Panc1 (cell line): ENCODE measurements around the gene MAPK14.

ENCODE experiments used
- CTCF ChIP-seq: fragments of 450-650 bp; IDR thresholded peaks from 2 replicates; pipeline ENCODE4 v1.5.1; 2017; ENCODE audit warnings: mild to moderate bottlenecking
- POLR2AphosphoS5 ChIP-seq: IDR thresholded peaks from 2 replicates; pipeline ENCODE4 v1.6.1; 2012; ENCODE audit warnings: mild to moderate bottlenecking, low read depth, low read length, moderate library complexity
- REST ChIP-seq, 2 experiments: IDR thresholded peaks; 2 replicates each; pipeline ENCODE4 v1.6.1; 2011 to 2012; ENCODE audit warnings: low read depth in 2 of 2, control low read depth in 1 of 2, low read length in 1 of 2, mild to moderate bottlenecking in 1 of 2, moderate library complexity in 1 of 2; ENCODE audit not compliant: insufficient read depth in 1 of 2
- SIN3A ChIP-seq: IDR thresholded peaks from 2 replicates; pipeline ENCODE4 v1.6.1; 2012; ENCODE audit warnings: low read depth, mild to moderate bottlenecking, low read length, moderate library complexity, borderline replicate concordance; ENCODE audit not compliant: insufficient read depth
- TCF7L2 ChIP-seq: IDR thresholded peaks from 2 replicates; pipeline ENCODE4 v1.6.1; 2011; ENCODE audit warnings: mild to moderate bottlenecking, low read depth, low read length, inconsistent platforms

- no peak for TF ChIP-seq POLR2AphosphoS5
- no peak for TF ChIP-seq CTCF
- no peak for TF ChIP-seq TCF7L2
- no peak for TF ChIP-seq REST (IDR thresholded peaks at IDR 0.05; ENCODE audit: insufficient read depth in 1 of 2, low read depth in 2 of 2, low read length in 1 of 2)
- no peak for TF ChIP-seq SIN3A
Observed at GRCh38 chr6:36039112-36039511, 11.5 kb downstream of the MAPK14 start.
